Stimulated activated CD4-positive, alpha-beta T cell treated with anti-CD3 and anti-CD28 coated beads, Interleukin-15, amount 100 ng/mL, for 1 hour (primary cell): ENCODE data around the gene MBP.

Experiments used
- DNase-seq, 2 donors: peaks; one replicate each; pipeline ENCODE4 v3.0.0-alpha.2; 2020; ENCODE audit warnings: low read depth in 1 of 2, low spot score in 1 of 2

The MBP gene

GRCh38 chr18:77132369-77133050, at the start of gene MBP:
MBP (minus strand) TSS chr18:77132783; CDS start chr18:77105261, 27,522 bp downstream.
- peak; percentile 38 to 68 for DNase-seq

DNA sequence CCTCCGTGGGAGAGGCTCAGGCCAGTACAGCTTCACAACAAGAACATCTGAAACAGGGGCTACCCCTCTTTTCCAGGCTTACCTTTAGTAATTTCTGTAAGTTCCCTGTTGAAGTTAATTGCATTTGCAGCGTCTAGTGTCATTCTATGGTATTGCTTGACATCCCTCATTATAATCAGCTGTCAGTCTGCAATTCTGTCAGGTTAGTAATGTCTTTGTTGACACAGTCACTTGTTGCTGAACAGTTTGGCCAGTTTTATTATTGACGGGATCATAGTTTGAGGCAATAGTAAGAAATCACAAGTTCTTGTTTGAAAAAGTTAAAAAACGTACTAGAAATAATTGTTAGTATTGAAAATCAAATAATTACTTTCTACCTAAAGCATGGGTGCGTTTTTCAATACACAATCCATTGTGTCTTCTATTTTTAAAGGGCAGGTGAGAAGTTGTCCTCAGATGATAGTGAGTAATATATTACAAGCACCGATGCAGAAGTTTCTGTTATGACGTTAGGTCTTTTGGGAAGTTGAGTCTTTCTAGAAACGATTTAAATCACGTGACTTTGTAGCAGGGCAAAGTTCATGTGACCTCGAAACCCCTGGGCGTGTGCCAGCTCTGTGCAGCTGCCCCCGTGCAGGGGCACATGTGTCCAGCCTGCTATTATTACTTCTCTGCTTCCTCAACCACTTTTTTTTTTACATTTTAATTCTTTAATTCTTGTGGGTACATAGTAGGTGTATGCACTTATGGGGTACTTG, 49.5 kb upstream of the MBP start:
- no peak for DNase-seq

DNA sequence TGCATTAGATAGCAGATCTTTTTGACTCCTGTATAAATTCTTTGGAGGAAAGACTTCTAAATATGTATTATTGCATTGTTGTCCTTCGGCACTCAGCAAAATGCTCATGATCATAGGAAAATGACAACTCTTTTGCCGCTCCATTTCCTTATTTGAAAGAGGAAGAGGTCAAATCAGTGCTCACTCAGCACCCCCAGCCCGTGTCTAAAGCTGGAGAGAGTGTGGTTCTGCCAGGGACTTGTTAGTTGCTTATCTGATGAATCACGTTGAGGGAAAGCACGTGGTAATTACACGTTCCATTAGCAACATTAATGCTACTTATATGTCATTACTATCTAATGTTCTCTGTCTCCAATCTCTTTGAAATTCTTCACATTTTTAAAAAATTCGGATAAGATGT, 46.0 kb upstream of the MBP start:
- DNase-seq, result no peak

DNA sequence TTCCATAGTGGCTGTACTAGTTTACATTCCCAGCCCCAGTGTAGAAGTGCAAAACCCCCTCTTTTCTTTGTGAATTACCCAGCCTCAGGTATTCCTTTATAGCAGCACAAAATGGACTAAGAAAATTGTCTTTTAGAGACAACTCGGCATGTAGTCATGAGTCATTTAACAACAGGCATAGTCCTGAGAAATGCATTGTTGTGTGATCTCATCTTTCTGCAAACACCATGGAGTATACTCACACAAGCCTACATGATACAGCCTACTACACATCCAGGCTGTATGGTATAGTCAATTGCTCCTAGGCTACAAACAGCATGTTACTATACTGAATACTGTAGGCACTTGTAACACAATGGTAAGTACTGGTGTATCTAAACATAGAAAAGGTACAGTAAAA, 44.4 kb upstream of the MBP start:
- DNase-seq, result no peak

GRCh38 chr18:77173275-77174030, 40.9 kb upstream of the MBP start:
- DNase-seq, result no peak

DNA sequence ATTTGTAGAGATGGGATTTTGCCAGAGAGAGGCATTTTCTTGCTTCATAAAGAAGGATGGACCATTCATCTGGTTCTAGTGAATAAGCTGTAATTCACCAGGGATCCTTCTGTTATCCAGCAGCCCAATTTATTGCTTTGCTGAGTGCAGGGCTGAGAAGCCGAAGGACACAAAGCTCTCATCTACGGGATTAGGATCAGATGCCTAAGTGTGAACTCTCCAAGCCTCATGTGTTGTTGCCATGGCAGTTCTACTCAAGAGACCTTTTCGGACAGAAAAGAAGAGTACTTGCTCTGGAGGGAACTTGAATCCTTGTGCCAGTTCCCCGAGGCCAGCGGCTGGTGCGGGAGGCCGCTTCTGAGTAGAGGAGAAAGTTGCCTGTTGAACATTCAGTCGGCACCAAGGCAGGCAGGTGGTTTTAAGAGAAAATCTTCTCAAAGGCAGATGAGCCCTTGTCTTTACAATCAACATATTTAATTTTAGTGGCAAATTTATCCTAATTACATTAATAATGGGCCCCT, 38.4 kb upstream of the MBP start:
- DNase-seq, result no peak

DNA sequence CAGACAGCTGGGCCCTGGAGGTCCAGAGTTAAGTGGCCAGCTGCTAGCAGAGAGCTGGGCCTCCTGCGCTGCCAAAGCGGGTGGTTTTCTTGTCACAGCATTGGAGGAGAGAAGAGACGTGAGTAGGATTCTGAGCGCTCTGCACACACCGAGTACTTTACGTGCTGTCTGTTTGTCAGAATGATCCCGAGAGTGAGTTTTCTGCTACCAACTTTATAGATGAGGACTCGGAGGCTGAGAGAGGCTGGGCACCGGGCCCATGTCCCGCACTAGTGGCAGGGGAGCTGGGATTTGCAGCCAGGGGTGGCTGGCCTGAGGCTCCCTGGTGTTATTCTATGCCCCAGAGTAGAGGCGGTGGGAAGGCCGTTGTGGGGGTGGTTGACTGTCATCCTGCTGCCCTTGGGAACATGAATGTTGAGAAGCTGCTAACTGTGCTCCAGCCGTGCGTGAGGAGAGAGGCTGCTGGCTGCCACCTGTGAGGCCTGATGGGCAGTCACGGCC, 36.3 kb upstream of the MBP start:
- DNase-seq, result no peak

DNA sequence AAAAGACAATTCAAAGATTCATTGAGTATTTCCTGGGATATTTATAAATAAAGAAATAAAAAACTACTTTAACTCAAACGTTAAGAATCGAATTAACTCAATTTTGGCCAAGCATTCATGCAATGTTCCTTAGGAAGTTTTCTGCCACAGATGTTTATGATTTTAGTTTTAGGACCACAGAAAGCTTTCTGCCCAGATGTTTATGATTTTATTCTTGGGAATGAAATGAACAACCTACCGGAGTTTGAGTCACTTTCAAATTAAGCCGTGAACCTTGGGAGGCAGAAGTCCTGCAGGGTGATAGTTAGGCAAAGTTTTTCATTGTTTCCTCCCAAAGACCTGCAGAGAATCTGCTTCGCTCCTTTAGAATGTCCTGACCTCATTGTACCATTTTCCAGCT, 34.7 kb upstream of the MBP start:
- no peak for DNase-seq

GRCh38 chr18:77166523-77166922, 33.9 kb upstream of the MBP start:
- DNase-seq, result no peak

DNA sequence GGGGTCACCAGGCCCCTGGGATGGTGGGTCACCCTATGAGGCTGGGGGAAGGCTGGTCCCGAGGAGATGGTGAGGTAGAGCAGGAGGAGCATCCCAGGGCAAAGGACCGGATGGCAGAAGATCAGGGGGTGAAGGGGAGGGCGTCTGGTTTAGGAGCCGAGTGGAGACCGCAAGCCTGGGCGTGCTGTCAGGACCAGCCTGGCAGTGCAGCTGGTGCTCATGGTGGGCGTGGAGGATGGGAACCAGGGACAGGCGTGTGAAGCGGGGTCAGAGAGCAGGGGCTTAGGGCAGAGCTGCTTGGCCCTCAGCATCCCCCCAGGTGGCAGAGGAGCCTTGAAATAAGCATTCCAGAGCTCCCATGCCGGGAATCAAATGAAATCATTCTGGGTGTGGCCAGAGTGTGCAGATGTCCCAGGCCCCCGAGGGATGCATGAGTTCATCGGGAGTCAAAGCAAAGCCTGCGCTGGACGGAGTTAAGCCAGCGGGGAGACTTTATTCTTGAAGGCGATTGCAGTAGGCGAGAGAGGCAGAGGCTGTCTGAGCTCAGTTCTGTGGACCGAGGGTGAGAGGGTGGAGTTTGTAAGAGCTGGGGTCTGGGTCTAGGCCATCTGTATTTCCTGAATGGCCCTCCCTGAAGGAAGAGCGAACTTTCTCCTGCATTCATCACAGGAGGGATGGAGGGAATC, 33.1 kb upstream of the MBP start:
- DNase-seq, result no peak

DNA sequence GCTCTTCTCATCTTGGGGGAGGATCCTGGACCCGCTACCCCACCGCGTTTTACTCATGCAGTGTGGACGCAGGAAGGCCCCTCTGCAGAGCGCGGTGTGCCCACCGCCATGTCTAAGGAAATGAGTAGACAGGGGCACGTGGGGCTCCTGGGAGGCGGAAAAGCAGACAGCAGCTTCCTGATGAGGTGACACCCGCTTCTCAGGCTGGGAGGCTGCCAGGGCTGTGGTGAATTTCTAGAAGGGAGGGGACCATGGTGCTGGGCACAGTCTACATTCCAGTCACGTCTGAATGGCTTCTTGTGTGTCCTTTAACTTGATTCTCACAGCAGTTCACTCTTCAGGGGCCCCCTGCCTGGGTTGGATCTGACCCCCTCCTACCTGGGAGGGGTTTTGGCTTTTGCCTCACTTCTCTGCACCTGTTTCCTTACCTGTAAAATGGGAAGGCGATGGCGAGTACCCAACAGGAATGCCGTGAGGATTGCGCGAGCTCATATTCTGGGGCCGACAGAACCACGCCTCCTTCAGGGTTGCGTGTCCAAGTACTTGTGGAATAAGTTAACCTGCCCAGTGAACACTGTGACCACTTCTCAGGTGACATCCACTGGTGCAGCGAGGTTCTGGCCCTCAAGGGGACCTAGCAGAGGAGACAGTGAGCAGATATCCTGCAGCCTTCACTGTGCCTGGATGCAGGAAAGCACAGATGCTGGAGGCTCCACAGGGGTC, 32.3 kb upstream of the MBP start:
- DNase-seq, result no peak

GRCh38 chr18:77164026-77164425, 31.4 kb upstream of the MBP start:
- no peak for DNase-seq

DNA sequence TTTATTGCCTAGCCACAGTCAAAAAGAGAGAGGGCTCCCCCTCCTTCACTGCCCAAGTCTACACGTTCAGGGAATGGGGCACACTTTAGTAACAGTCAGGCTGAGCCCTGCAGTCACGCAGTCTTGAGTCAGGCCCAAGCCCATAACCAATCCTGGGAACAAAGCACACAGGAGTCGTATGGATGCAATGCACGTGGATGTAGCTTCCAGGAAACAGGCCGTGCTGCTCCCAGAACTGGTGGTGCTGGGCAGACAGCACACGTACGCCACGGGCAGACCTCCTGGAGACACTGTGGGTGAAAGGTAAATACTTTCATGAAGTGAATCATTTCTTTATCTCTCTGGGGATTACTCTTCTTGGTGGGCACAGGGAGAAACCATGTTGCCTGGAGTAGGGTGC, 30.0 kb upstream of the MBP start:
- DNase-seq, result no peak

- DNase-seq, result no peak
Measured at GRCh38 chr18:77161961-77162360, 29.4 kb upstream of the MBP start.

DNA sequence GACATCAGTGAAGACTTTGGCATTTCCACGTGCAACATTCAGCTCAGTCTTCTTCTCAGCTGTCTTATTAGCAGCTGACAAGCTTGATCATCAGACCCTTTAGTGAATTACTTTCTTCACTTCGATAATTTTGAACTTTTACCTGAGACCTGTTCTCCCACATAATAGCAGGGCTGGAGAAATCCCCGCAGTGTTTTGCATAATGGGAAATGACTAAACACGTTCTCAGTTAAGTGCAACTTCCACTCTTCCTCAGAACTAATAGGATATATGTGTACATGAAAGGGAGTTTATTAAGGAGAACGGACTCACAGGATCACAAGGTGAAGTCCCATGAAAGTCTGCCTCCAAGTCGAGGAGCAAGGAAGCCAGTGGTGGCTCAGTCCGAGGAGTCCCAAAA, 28.8 kb upstream of the MBP start:
- DNase-seq, result no peak

DNA sequence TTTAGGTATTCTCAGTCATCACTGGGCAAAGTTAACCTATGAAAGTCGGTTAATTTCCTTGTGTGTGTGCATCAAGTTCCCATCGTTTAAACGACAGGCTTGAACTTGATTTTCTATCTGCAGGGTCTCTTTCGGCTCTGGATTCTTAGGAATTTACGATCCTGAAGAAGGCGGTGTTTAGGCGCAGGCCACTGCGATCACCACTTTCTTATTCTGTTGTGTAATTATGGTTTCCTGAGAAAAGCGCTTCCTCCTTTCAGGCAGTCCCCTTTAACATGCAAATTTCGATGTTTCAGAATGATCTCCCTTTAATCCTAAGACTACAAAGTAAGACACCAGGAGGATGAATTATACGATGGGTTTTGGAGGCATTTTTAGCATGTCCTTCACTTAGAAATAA, 27.9 kb upstream of the MBP start:
- no peak for DNase-seq

DNA sequence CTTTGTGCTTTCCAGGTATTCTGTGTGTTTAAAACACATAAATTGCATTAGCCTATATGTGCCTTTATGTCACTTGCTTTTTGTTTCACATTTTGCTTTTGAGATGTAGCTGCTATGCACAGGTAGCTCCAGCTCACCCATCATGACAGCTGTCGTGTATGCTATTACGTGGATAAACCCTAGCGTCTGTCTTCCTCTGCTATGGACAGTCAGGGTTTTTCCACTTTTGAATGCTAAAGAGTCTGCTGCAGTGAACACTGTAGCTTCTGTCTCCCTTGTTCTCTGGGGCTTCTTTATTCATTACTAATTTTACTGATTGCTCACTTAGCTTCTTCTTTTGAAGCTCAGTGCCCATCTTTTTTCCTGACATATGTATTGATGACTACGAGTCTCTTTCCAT, 24.7 kb upstream of the MBP start:
- no peak for DNase-seq

DNA sequence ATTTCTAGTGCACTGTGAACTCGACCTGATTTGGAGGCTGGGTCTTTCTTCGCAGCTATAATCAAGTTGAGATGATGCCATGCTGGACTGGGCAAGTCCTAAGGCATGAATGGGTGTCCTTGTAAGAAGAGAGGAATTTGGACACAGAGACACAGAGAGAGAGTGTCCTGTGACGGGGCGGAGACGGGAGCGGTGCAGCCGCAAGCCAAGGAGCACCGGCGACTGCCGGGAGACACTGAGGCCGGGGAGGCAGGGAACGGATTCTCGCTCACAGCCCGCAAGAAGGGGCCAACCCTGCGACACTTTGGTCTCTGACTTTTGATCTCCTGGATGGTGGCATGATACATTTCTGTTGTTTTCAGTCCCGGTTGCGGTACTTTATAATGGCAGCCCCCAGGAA, 22.4 kb upstream of the MBP start:
- no peak for DNase-seq

GRCh38 chr18:77153404-77153803, 20.8 kb upstream of the MBP start:
- DNase-seq, result no peak

GRCh38 chr18:77151772-77152520, 19.4 kb upstream of the MBP start:
- no peak for DNase-seq
